Transverse colon (tissue), 3 donors: Measurements from ENCODE around the gene SSRP1.

Source experiments
- EP300 ChIP-seq: sonication (generic); formaldehyde crosslinking; IDR thresholded peaks from one replicate; pipeline ENCODE4 v1.6.1; 2017; ENCODE audit warnings: antibody characterized with exemption, low read depth
- TF ChIP-seq, protein P1 (sequence below), 5 experiments: fragments of 200-600 bp in 3 of 5; fragments of 450-650 bp in 2 of 5; sonication (generic) in 3 of 5; IDR thresholded peaks; 1 replicate in 2 of 5; 2 replicates in 3 of 5; pipeline ENCODE4 v1.5.1; 2016 to 2017; ENCODE audit warnings: antibody characterized with exemption in 5 of 5, inconsistent platforms in 3 of 5, mild to moderate bottlenecking in 2 of 5, moderate library complexity in 1 of 5

DNA sequence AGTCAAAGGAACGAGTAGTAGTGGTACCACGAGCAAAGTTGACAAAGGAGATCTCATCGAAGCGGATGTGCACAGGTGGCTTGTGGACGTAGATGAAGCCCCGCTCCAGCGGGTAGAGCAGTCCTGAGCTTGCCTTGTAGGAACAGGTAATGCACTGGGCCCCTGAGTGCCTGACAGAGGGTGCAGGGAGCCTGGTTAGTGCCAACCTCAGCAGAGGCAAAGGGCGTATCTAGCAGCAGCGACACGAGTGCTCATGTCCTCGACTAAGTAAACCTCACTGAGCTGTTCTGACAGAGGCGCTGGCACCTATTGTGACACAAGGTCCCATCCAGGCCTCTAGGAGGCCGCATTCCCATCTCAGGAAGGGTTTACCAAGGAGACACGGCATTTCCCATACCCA lies 4.0 kb downstream of the SSRP1 start:
- TF ChIP-seq, protein P1, sequence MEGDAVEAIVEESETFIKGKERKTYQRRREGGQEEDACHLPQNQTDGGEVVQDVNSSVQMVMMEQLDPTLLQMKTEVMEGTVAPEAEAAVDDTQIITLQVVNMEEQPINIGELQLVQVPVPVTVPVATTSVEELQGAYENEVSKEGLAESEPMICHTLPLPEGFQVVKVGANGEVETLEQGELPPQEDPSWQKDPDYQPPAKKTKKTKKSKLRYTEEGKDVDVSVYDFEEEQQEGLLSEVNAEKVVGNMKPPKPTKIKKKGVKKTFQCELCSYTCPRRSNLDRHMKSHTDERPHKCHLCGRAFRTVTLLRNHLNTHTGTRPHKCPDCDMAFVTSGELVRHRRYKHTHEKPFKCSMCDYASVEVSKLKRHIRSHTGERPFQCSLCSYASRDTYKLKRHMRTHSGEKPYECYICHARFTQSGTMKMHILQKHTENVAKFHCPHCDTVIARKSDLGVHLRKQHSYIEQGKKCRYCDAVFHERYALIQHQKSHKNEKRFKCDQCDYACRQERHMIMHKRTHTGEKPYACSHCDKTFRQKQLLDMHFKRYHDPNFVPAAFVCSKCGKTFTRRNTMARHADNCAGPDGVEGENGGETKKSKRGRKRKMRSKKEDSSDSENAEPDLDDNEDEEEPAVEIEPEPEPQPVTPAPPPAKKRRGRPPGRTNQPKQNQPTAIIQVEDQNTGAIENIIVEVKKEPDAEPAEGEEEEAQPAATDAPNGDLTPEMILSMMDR (IDR thresholded peaks at IDR 0.05) = no peak
- no peak for TF ChIP-seq EP300
